PC-3 (cell line): ENCODE data around the gene ADAM19. TPM values are rescaled to one million over a fixed set of nuclear protein-coding genes. Genes with fewer than 3 reads are reported as not detected.
A peak's percentile ranks its signal among the peaks of the same experiment; 100 is the strongest.

Experiments used
- ATAC-seq: fragments of 200-7000 bp; cut with Tn5 transposase; 2 replicates; pipeline ENCODE4 v1.9.1; 2020; ENCODE audit warnings: mild to moderate bottlenecking, moderate library complexity
- Bru-seq: library from RNA; stranded (reverse); fragments of 400-500 nt; gene quantifications from one replicate; lab custom pipeline; 2021; lab: Mats Ljungman, UMichigan
- BruChase-seq, 2 experiments: library from RNA; stranded (reverse); fragments of 400-500 nt; gene quantifications; one replicate each; lab custom pipeline; 2021; lab: Mats Ljungman, UMichigan
- BruUV-seq: library from RNA; stranded (reverse); fragments of 400-500 nt; replicated peaks from 2 replicates; lab custom pipeline; 2021; lab: Mats Ljungman, UMichigan
- CTCF ChIA-PET: fragments of 300-600 bp; sonication (Branson Sonifier 250); formaldehyde crosslinking; loops from one replicate; lab custom pipeline; 2022; ENCODE audit warnings: antibody characterized with exemption; lab: Charles Lee
- POLR2A ChIA-PET: fragments of 300-600 bp; sonication (Branson Sonifier 250); formaldehyde crosslinking; loops from one replicate; lab custom pipeline; 2022; ENCODE audit warnings: antibody characterized with exemption; ENCODE audit not compliant: unreplicated experiment; lab: Charles Lee
- DNase-seq: peaks from one replicate; pipeline ENCODE4 v3.0.0-alpha.2; 2015
- H2AFZ ChIP-seq: fragments of 300-600 bp; sonication (generic); 2 replicates; pipeline ENCODE4 v1.6.0; 2016; ENCODE audit warnings: antibody characterized with exemption, low read length
- H3F3A ChIP-seq: fragments of 300-600 bp; sonication (generic); one replicate; pipeline ENCODE4 v1.6.0; 2017; ENCODE audit warnings: antibody characterized with exemption, low read length, control low read depth, mild to moderate bottlenecking; ENCODE audit not compliant: unreplicated experiment
- H3K27ac ChIP-seq: fragments of 300-600 bp; sonication (generic); 2 replicates; pipeline ENCODE4 v1.5.1; 2016; ENCODE audit warnings: mild to moderate bottlenecking, low read length
- H3K27me3 ChIP-seq: fragments of 300-600 bp; sonication (generic); 2 replicates; pipeline ENCODE4 v1.6.1; 2016; ENCODE audit warnings: low read length, mixed read lengths
- H3K36me3 ChIP-seq: fragments of 300-600 bp; sonication (generic); 2 replicates; pipeline ENCODE4 v1.6.1; 2016; ENCODE audit warnings: low read depth, mixed run types, low read length, mixed read lengths
- H3K4me1 ChIP-seq: fragments of 300-600 bp; sonication (generic); 2 replicates; pipeline ENCODE4 v1.5.1; 2016; ENCODE audit warnings: low read length; ENCODE audit not compliant: insufficient read depth
- H3K4me2 ChIP-seq: fragments of 300-600 bp; sonication (generic); 2 replicates; pipeline ENCODE4 v1.6.0; 2016; ENCODE audit warnings: low read length
- H3K4me3 ChIP-seq: fragments of 300-600 bp; sonication (generic); 2 replicates; pipeline ENCODE4 v1.5.1; 2016; ENCODE audit warnings: mild to moderate bottlenecking, low read length, mixed read lengths
- H3K79me2 ChIP-seq: fragments of 300-600 bp; sonication (generic); 2 replicates; pipeline ENCODE4 v1.6.1; 2017; ENCODE audit warnings: low read length, mixed read lengths
- H3K9ac ChIP-seq: fragments of 300-600 bp; sonication (generic); 2 replicates; pipeline ENCODE4 v1.6.0; 2016; ENCODE audit warnings: mild to moderate bottlenecking, low read length
- H3K9me2 ChIP-seq: fragments of 300-600 bp; sonication (generic); replicated peaks from 2 replicates; pipeline ENCODE4 v1.6.1; 2016; ENCODE audit warnings: mixed run types, low read length, mixed read lengths
- H3K9me3 ChIP-seq: fragments of 300-600 bp; sonication (generic); 2 replicates; pipeline ENCODE4 v1.6.1; 2016; ENCODE audit warnings: low read length, mixed read lengths
- H4K20me1 ChIP-seq: fragments of 300-600 bp; sonication (generic); 2 replicates; pipeline ENCODE4 v1.6.1; 2016; ENCODE audit warnings: low read length, mixed read lengths
- CTCF ChIP-seq: fragments of 300-600 bp; sonication (generic); conservative IDR thresholded peaks from 2 replicates; pipeline ENCODE4 v1.5.1; 2017; ENCODE audit warnings: antibody characterized with exemption, low read depth, mild to moderate bottlenecking, low read length
- EZH2 ChIP-seq: fragments of 300-600 bp; sonication (generic); IDR thresholded peaks from one replicate; pipeline ENCODE4 v1.6.1; 2017; ENCODE audit warnings: antibody characterized with exemption, mild to moderate bottlenecking, low read length; ENCODE audit not compliant: unreplicated experiment
- EZH2phosphoT487 ChIP-seq: fragments of 300-600 bp; sonication (generic); IDR thresholded peaks from 2 replicates; pipeline ENCODE4 v1.6.1; 2018; ENCODE audit warnings: mild to moderate bottlenecking, antibody characterized with exemption, low read length, borderline replicate concordance
- intact Hi-C: fragments of 100-400 bp; cut with micrococcal nuclease; formaldehyde crosslinking; loops from 2 replicates; pipeline ENCODE4 v1.9.0; 2023
- long read RNA-seq: library from polyadenylated mRNA; unstranded; transcript quantifications from one replicate; pipeline ENCODE4 v2.0.0, GENCODE V29; 2021; ENCODE audit not compliant: unreplicated experiment
- total RNA-seq: library from RNA; depleted of rRNA; stranded (reverse); fragments of >200 nt; gene quantifications from 2 replicates; pipeline ENCODE4 v1.2.3, GENCODE V29; 2014; rRNA removed

Gene ADAM19
- total RNA-seq: 115 and 130 TPM in 2 replicates
- percentile 94 among the genes with signal in this experiment for Bru-seq, nascent RNA
- percentile 88 among the genes with signal in this experiment for BruChase-seq, experiment 1, labeled RNA remaining after a 6-hour chase
- BruChase-seq, experiment 2, labeled RNA remaining after a 2-hour chase: percentile 86 among the genes with signal in this experiment
- long read RNA-seq, full-length matches to known transcripts: 1 of 35 reads
- long read RNA-seq, partial matches to known transcripts: 7 of 35 reads
- long read RNA-seq, other reads (novel, unspliced or antisense): 27 of 35 reads

GRCh38 chr5:157575381-157576020 lies at the start of gene ADAM19:
Gene ADAM19, minus strand, starts transcription at chr5:157575775. Its CDS starts 79 bp downstream, at chr5:157575696.
- no peaks in the 10 kb centered on the region for H3K9me2 ChIP-seq
- peak within 1 kb of the TSS; percentile 76 for H3K27ac ChIP-seq
- no peaks in the 10 kb centered on the region for H3K9me3 ChIP-seq
- ChIA-PET CTCF (no interaction called here), POLR2A (interaction anchor here (0.7 kb wide), 1 partner anchor 53 kb away, joined by 3 read pairs; no protein-coding TSS in a partner anchor)
- H3F3A ChIP-seq: no peaks in the 10 kb centered on the region
- peaks cover 22% of the 10 kb centered on the region for H4K20me1 ChIP-seq
- peaks cover 19% of the 10 kb centered on the region for H3K36me3 ChIP-seq
- peaks cover 34% of the 10 kb centered on the region for H3K4me1 ChIP-seq
- peak within 1 kb of the TSS; percentile 88 for H2AFZ ChIP-seq
- H3K79me2 ChIP-seq: peaks cover 54% of the 10 kb centered on the region
- H3K27me3 ChIP-seq: no peaks in the 10 kb centered on the region
- TF ChIP-seq EZH2 (no peak), EZH2phosphoT487 (no peak), CTCF (peak; percentile 22; the same call in 1 of the 2 replicates)
- H3K4me2 ChIP-seq: peak within 1 kb of the TSS; percentile 94
- BruUV-seq: no TSS peak
- peak within 1 kb of the TSS; percentile 97 for H3K9ac ChIP-seq
- H3K4me3 ChIP-seq: peak within 1 kb of the TSS; percentile 96
- DNase-seq (peak; percentile 86), ATAC-seq (peak; percentile 86)
- intact Hi-C loops: loop anchor here (1.0 to 10.0 kb wide), 6 partner anchors 25 to 241 kb away; partner anchors contain the start of gene C5orf52

GRCh38 chr5:157624144-157624543 lies 48.6 kb upstream of the ADAM19 start:
- ChIA-PET CTCF (no interaction called here), POLR2A (no interaction called here)
- no peaks in the 10 kb centered on the region for H3K4me1 ChIP-seq
- no peaks in the 10 kb centered on the region for H3K27me3 ChIP-seq
- no peaks in the 10 kb centered on the region for H3K9me2 ChIP-seq
- DNase-seq: no peak
- H3K36me3 ChIP-seq: no peaks in the 10 kb centered on the region
- no peak overlapping the region for H3K27ac ChIP-seq
- no peak for TF ChIP-seq EZH2phosphoT487
- no peak for TF ChIP-seq EZH2
- no peak for TF ChIP-seq CTCF
- intact Hi-C loops: no loop called here
- H3K4me3 ChIP-seq: no peak overlapping the region
- BruUV-seq: no TSS peak
- H3K79me2 ChIP-seq: no peaks in the 10 kb centered on the region
- no peak for ATAC-seq
- H3K9ac ChIP-seq: no peak overlapping the region
- H3F3A ChIP-seq: no peaks in the 10 kb centered on the region
- H3K9me3 ChIP-seq: no peaks in the 10 kb centered on the region
- H2AFZ ChIP-seq: peak overlapping the region; percentile 0; the same call in 1 of the 2 replicates
- H3K4me2 ChIP-seq: no peak overlapping the region
- H4K20me1 ChIP-seq: no peaks in the 10 kb centered on the region
